ENCODE results near the gene EEA1.

Gene EEA1

DNA sequence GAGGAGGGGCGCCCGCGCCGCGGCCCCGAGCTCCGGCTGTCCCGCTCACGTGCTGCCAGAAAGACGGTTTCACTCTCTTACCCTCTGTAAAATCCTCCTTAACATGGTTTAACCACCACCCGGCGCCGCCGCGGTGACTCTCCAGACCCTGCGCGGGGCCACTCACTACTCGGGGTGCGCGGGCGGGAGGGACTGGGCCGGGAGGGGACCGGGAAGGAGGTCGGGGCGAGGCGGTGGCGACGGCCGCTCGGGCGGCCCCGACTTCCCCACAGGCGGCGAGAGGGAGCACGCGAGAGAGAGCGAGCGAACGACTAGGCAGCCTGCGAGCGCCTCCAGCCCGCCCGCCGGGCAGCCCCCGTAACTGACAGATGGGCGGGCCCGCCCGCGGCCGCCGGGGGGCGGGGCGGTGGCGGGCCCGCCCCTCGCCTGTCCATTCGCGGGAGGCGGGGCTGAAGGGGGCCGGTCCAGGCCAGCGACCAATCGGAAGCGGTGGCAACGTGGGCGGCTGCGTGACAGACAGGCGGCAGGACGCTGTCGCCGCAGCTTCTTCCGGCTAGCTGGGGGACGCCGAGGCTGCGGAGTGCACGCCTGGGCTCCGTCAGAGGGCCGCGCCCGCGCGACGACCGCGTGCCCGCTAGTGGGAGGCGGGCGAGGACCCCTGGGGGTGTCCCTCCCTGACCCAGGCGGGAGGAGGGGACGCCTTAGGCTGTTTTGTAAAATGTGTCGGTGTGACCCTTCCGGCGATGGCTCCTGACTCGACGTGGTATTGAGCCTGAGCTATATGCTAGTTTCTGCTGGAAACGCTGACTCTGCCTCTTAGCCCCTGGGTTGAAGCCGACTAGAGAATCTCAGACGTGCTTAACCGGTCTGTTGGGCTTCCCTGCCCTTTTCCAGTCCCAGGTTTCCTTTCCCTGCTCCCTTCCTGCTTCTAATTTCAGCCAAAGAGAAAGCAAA lies at the start of gene EEA1:
EEA1 (minus strand) TSS at position 334 of the 954 bp plus-strand sequence; CDS start at position 105, 229 bp downstream.
- H3K27ac ChIP-seq (ENCODE audit: low read depth, low read length): peak within 1 kb of the TSS; percentile 85
- H2AFZ ChIP-seq (ENCODE audit: low read depth, low read length, severe bottlenecking): peak within 1 kb of the TSS; percentile 97
- no peaks in the 10 kb centered on the region for H3K9me3 ChIP-seq (ENCODE audit: insufficient read depth, low read length)
- H3K36me3 ChIP-seq (ENCODE audit: low read length): no peaks in the 10 kb centered on the region
- H3K9me2 ChIP-seq (replicated peaks; ENCODE audit: insufficient read depth, low read length): no peaks in the 10 kb centered on the region
- peaks cover 44% of the 10 kb centered on the region for H3K79me2 ChIP-seq (ENCODE audit: insufficient read depth, low read length)
- H3K27me3 ChIP-seq (ENCODE audit: low read length): no peaks in the 10 kb centered on the region
- peak within 1 kb of the TSS; percentile 91 for H3K9ac ChIP-seq (ENCODE audit: low read length)
- peak within 1 kb of the TSS; percentile 99 for H3K4me2 ChIP-seq (ENCODE audit: low read depth, low read length, poor library complexity, severe bottlenecking)
- peak within 1 kb of the TSS; percentile 83 for H3K4me3 ChIP-seq (ENCODE audit: insufficient read depth, low read length, poor library complexity, severe bottlenecking)
- TF ChIP-seq EZH2phosphoT487 (conservative IDR thresholded peaks at IDR 0.05; ENCODE audit: low read length): no peak
- TF ChIP-seq, protein P1, sequence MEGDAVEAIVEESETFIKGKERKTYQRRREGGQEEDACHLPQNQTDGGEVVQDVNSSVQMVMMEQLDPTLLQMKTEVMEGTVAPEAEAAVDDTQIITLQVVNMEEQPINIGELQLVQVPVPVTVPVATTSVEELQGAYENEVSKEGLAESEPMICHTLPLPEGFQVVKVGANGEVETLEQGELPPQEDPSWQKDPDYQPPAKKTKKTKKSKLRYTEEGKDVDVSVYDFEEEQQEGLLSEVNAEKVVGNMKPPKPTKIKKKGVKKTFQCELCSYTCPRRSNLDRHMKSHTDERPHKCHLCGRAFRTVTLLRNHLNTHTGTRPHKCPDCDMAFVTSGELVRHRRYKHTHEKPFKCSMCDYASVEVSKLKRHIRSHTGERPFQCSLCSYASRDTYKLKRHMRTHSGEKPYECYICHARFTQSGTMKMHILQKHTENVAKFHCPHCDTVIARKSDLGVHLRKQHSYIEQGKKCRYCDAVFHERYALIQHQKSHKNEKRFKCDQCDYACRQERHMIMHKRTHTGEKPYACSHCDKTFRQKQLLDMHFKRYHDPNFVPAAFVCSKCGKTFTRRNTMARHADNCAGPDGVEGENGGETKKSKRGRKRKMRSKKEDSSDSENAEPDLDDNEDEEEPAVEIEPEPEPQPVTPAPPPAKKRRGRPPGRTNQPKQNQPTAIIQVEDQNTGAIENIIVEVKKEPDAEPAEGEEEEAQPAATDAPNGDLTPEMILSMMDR (IDR thresholded peaks at IDR 0.05; ENCODE audit: insufficient read depth, low read length, poor library complexity, severe bottlenecking): no peak
- peaks cover 3% of the 10 kb centered on the region; the same call in 1 of the 2 replicates for H4K20me1 ChIP-seq (ENCODE audit: low read depth, low read length)
- peaks cover 18% of the 10 kb centered on the region; the same call in 1 of the 2 replicates for H3F3A ChIP-seq (ENCODE audit: insufficient read depth)

DNA sequence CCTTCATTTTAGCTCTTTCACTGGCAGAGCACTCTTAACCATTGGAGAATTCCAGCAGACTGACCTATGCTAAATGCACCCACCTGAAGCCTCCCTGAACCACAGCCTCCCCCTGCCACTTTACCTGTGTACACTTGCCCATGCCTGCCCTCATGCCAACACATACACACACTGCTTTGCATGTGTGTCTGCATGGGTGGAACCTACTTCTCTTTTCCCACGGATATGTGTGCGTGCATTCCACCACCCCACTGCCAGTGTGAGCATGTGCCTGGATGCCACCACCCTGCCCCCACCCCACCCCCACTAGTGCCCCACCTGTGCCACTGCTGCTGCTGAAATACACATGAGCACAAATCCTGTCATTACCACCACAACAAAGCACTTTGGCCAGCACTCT lies 49.5 kb upstream of the EEA1 start:
- no peaks in the 10 kb centered on the region for H3K9me3 ChIP-seq (ENCODE audit: insufficient read depth, low read length)
- H3K79me2 ChIP-seq (ENCODE audit: insufficient read depth, low read length): no peaks in the 10 kb centered on the region
- no peak overlapping the region for H3K4me2 ChIP-seq (ENCODE audit: low read depth, low read length, poor library complexity, severe bottlenecking)
- H2AFZ ChIP-seq (ENCODE audit: low read depth, low read length, severe bottlenecking): no peak overlapping the region
- H3K27ac ChIP-seq (ENCODE audit: low read depth, low read length): no peak overlapping the region
- H3K9me2 ChIP-seq (replicated peaks; ENCODE audit: insufficient read depth, low read length): no peaks in the 10 kb centered on the region
- no peaks in the 10 kb centered on the region for H4K20me1 ChIP-seq (ENCODE audit: low read depth, low read length)
- no peaks in the 10 kb centered on the region for H3K36me3 ChIP-seq (ENCODE audit: low read length)
- H3K4me3 ChIP-seq (ENCODE audit: insufficient read depth, low read length, poor library complexity, severe bottlenecking): no peak overlapping the region
- H3K27me3 ChIP-seq (ENCODE audit: low read length): no peaks in the 10 kb centered on the region
- TF ChIP-seq, protein P1 (IDR thresholded peaks at IDR 0.05; ENCODE audit: insufficient read depth, low read length, poor library complexity, severe bottlenecking): no peak
- TF ChIP-seq EZH2phosphoT487 (conservative IDR thresholded peaks at IDR 0.05; ENCODE audit: low read length): no peak
- H3F3A ChIP-seq (ENCODE audit: insufficient read depth): no peaks in the 10 kb centered on the region
- no peak overlapping the region for H3K9ac ChIP-seq (ENCODE audit: low read length)

DNA sequence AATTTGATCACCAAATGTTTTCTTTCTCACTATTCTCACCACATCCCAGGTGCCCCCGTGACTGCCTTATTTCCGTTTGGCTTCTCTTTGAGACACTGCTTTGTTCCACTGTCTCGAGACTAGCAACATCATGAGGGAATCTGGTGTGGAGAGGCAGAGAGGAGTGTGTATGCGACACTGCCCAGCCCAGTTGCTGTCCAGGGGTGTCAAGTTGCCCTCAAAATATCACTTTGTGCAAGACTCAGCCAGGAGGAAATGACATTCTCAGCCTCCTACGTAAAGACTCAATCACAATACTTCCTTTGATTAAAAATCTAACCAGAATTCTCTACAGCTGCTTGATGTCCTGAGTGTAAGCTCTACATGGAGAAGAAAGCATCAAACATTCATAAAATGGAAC lies 48.2 kb upstream of the EEA1 start:
- H3K79me2 ChIP-seq (ENCODE audit: insufficient read depth, low read length): no peaks in the 10 kb centered on the region
- TF ChIP-seq EZH2phosphoT487 (conservative IDR thresholded peaks at IDR 0.05; ENCODE audit: low read length): no peak
- TF ChIP-seq, protein P1 (IDR thresholded peaks at IDR 0.05; ENCODE audit: insufficient read depth, low read length, poor library complexity, severe bottlenecking): no peak
- no peak overlapping the region for H3K4me3 ChIP-seq (ENCODE audit: insufficient read depth, low read length, poor library complexity, severe bottlenecking)
- no peaks in the 10 kb centered on the region for H3K9me2 ChIP-seq (replicated peaks; ENCODE audit: insufficient read depth, low read length)
- no peaks in the 10 kb centered on the region for H3K9me3 ChIP-seq (ENCODE audit: insufficient read depth, low read length)
- no peaks in the 10 kb centered on the region for H3K27me3 ChIP-seq (ENCODE audit: low read length)
- H3K4me2 ChIP-seq (ENCODE audit: low read depth, low read length, poor library complexity, severe bottlenecking): no peak overlapping the region
- H3K9ac ChIP-seq (ENCODE audit: low read length): no peak overlapping the region
- H3K36me3 ChIP-seq (ENCODE audit: low read length): no peaks in the 10 kb centered on the region
- no peaks in the 10 kb centered on the region for H4K20me1 ChIP-seq (ENCODE audit: low read depth, low read length)
- H3F3A ChIP-seq (ENCODE audit: insufficient read depth): no peaks in the 10 kb centered on the region
- no peak overlapping the region for H2AFZ ChIP-seq (ENCODE audit: low read depth, low read length, severe bottlenecking)
- H3K27ac ChIP-seq (ENCODE audit: low read depth, low read length): no peak overlapping the region
